Cardiac fibroblast (primary cell): ENCODE measurements around the gene CELSR1.

Experiments used
- DNase-seq, 2 donors: peaks; one replicate each; pipeline versions ENCODE4 v3.0.0 to v3.0.0-alpha.2; 2010; ENCODE audit warnings: low read depth in 2 of 2
- H3K4me3 ChIP-seq, 2 donors: replicated peaks in 1 of 2; 1 replicate in 1 of 2; 2 replicates in 1 of 2; pipeline ENCODE4 v1.5.1; 2011; ENCODE audit warnings: low read depth in 2 of 2, low read length in 2 of 2, mild to moderate bottlenecking in 2 of 2, moderate library complexity in 1 of 2
- TF ChIP-seq, protein P1 (sequence below): IDR thresholded peaks from one replicate; pipeline ENCODE4 v1.5.1; 2011; ENCODE audit warnings: low read depth, mild to moderate bottlenecking, low read length, inconsistent platforms

CELSR1 gene

DNA sequence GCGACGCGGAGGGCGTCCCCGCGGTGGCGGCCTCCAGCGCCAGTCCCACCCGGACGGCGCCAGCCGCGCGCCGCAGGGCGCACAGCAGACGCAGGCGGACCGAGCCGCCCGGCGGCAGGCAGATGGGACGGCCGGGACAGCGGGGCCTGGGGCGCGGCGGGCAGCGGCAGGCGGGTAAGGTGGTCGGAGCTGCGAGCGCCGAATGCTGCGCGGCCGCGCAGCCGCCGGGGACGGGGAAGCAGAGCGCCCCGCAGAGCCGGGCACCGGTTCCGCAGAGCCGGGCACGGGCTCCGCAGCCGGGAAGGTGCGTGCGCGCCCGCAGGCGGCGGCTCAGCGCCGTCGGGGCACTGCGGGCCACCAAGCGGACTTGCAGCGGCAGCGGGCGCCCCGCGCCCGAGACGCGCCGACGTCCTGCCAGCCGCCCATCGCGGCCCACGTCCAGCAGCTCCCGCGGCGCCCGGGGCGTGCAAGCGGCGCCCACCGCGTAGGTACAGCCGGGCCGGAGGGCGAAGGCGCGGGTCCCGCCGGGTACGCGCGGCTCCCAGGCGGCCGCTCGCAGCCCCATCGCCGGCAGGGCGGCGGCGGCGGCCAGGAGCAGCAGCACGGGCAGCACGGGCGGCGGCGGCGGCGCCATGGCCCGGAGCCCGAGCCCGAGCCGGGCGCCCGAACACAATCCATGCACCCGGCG is 739 bp downstream of the CELSR1 start:
- TF ChIP-seq, protein P1, sequence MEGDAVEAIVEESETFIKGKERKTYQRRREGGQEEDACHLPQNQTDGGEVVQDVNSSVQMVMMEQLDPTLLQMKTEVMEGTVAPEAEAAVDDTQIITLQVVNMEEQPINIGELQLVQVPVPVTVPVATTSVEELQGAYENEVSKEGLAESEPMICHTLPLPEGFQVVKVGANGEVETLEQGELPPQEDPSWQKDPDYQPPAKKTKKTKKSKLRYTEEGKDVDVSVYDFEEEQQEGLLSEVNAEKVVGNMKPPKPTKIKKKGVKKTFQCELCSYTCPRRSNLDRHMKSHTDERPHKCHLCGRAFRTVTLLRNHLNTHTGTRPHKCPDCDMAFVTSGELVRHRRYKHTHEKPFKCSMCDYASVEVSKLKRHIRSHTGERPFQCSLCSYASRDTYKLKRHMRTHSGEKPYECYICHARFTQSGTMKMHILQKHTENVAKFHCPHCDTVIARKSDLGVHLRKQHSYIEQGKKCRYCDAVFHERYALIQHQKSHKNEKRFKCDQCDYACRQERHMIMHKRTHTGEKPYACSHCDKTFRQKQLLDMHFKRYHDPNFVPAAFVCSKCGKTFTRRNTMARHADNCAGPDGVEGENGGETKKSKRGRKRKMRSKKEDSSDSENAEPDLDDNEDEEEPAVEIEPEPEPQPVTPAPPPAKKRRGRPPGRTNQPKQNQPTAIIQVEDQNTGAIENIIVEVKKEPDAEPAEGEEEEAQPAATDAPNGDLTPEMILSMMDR = no peak
- DNase-seq = no peak
- H3K4me3 ChIP-seq = no peak overlapping the region

DNA sequence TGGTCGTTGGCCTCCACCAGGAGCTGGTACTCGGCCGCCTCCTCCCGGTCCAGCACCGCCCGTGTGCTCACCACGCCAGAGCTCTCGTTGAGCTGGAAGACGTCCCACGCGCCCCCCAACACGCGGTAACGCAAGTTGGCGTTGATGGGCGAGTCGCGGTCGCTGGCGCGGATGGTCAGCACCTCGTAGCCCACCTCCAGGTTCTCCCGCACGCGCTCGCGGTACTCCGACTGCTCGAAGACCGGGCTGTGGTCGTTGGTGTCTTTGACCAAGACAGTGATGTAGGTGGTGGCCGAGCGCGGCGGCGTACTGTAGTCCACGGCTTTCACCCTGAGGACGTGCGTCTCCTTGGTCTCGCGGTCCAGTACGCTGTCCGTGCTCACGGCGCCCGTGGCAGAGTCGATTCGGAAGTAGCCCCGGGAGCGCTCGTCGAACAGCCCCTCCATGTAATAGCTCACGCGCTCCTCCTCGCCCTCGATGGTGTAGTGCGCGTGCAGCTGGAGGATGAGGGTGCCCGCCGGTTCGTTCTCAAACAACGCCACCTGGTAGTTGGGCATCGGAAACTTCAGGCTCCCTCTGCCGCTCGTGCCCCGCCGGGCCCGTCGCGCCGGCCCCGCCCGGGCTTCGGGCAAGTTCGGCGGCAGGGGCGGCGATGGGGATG is 1.4 kb downstream of the CELSR1 start:
- DNase-seq = no peak
- TF ChIP-seq, protein P1 = no peak
- no peak overlapping the region for H3K4me3 ChIP-seq

DNA sequence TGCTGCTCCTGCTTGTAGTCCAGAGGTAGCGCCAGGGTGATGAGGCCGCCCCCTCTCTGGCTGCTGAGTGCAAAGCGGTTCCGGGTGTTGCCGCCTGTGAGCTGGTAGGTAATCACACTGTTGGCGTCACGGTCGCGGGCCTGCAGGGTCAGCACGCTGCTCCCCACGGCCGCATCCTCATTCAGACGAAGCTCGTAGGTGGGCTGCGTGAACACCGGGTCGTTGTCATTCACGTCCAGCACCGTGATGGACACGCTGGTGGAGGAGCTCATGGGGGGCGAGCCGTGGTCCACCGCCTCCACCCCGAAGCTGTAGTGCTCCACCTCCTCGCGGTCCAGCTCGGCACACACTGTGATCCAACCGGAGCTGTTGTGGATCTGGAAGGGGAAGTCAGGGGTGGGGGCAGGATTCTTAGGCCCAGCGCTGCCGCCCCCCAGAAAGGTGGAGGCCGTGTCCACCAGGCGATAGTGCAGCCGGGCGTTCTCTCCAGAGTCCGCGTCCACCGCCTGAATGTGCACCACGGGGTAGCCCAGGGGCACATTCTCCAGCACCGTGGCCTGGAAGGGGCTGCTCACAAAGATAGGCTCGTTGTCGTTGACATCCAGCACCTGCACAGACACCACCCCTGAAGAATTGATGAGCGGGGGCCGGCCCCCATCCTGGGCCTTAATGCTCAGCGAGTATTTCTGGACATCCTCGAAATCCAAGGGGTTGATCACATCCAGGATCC is 2.4 kb downstream of the CELSR1 start:
- TF ChIP-seq, protein P1 = no peak
- no peak overlapping the region for H3K4me3 ChIP-seq
- DNase-seq = no peak

DNA sequence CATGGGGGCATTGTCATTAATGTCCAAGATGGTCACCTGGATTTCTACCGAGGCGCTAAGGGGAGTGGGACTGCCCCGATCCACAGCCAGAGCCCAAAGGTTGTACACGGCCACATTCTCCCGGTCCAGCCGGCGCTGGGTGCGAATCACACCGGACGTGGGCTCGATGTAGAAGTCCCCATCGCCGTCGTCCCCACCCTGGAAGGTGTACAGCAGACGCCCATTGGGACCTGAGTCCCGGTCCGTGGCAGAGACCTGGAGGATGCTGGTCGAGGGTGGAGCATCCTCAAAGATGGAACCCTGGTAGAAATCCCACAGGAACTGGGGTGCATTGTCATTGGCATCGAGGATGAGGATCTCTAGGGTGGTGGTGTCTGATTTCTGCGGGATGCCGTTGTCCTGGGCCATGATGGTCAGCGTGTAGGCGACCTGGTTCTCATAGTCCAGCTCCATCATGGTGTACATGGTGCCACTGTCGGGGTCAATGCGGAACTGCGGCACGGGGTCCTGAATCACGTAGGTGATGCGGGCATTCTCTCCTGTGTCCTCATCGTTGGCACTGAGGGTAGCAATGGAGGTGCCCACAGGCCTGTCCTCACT is 3.1 kb downstream of the CELSR1 start:
- TF ChIP-seq, protein P1 = no peak
- no peak for DNase-seq
- no peak overlapping the region for H3K4me3 ChIP-seq

DNA sequence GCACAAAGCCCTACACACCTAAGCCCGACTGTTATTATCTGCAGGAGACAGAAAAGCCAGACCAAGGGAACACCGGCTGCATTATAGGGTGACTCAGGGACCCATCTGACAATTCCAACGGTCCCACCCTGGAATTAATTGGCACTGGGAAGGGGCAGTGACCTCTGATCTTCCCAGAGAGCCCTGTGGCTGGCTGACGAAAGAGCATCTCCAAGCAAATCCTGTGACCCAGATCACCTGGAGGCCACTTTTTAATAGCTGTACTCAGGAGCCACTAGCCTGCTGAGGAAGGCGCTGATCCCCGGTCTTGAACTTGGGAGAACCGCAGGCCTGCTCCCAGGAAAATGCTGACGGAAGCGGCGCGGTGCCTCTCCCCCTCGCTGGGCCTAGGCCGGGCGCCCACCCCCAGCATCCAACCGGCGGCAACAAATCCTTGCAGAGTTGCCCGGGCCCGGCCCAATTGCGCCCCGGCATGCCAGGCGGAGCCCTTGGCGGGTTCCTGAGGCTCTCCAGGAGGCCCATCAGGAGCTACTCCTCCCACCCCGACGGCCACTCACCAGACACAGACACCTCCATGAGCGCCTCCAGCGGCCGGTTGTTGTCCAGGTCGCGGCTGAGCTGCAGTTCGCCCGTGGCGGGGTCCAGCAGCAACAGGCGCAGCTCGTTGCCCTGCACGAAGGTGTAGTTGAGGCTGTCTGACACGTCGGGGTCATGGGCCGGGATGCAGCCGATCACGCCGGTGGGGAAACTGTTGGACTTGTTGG is 4.2 kb downstream of the CELSR1 start:
- TF ChIP-seq, protein P1 = no peak
- no peak for DNase-seq
- H3K4me3 ChIP-seq = no peak overlapping the region

DNA sequence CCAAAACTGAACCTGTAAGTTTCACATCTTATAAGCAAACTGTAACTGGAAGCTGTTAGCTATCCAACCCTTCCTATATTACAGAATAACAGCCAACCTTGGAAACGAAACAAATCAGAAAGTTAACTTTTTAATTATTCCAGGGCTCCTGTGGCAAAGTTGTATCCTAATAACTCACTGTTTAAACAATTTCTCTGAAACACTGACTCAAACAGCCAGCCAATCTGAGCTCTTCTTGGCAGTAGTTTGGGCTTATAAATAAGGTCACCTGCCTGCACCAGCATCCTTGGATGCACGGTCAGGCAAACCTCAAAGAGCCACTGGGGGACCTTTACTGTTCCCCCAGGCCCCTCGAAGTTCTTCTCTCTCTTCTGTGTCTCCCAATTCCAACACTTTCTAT is 5.0 kb downstream of the CELSR1 start:
- DNase-seq = no peak
- TF ChIP-seq, protein P1 = no peak
- H3K4me3 ChIP-seq = no peak overlapping the region
